ENCODE measurements around the gene SRPK1. TPM values are rescaled to one million over a fixed set of nuclear protein-coding genes. Genes with fewer than 3 reads are reported as not detected.
"Not testable (repeated sequence)": the region's sequence is repeated elsewhere in the genome, so short reads cannot be mapped to it uniquely, and the experiment has no call there.

Gene SRPK1
- total RNA-seq, 4 donors from 2014 or later, result 25.4 to 36.5 (median 30.4) TPM

DNA sequence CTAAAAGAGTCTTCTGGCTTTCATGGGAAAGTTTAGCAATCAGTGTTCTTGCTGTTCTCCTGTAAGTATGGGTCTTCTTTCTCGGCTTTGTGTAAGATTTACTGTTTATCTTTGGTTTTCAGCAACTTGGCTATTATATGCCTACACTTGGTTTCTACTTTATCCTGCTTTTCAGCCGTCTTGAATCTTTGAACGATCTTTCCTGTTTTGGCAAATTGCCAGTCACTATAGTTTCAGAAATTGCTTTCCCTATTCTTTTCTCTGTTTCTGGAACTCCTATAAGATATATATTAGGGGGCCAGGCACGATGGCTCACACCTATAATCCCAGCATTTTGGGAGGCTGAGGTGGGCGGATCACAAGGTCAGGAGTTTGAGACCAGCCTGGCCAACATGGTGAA is 14.6 kb upstream of the SRPK1 start:
- no peaks in the 10 kb centered on the region for H3K36me3 ChIP-seq
- WGBS, result 52% methylated on average over 5 of the region's 5 CpGs
- intact Hi-C loops (cut with DNase I), result no loop called here

DNA sequence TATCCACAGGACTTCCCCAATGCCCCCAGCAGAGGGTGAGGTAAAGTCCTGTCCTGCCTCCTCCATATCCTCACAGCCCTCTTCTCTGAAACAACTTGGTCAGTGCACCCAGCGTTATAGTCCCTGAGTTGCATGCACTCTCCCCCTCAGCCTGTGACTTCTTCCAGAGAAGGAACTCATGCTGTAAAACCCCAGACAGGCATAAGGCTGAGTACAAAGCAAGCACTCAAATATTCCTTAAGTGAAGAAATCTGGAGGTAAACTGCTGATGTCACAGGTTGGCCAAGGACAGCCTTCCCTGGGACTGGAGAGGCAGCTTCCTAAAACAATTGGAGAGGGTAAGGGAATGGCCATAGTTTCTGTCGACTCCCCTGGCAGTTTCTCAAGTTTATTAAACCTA is 12.9 kb upstream of the SRPK1 start:
- 52% methylated on average over 2 of the region's 2 CpGs for WGBS
- H3K27ac ChIP-seq (replicated peaks in 1 of 4), result no peak overlapping the region
- TF ChIP-seq POLR2A (IDR thresholded peaks at IDR 0.05; ENCODE audit: low read depth) (no peak), POLR2AphosphoS5 (IDR thresholded peaks at IDR 0.05) (no peak), EP300 (IDR thresholded peaks at IDR 0.05) (no peak)
- TF ChIP-seq, protein P1, sequence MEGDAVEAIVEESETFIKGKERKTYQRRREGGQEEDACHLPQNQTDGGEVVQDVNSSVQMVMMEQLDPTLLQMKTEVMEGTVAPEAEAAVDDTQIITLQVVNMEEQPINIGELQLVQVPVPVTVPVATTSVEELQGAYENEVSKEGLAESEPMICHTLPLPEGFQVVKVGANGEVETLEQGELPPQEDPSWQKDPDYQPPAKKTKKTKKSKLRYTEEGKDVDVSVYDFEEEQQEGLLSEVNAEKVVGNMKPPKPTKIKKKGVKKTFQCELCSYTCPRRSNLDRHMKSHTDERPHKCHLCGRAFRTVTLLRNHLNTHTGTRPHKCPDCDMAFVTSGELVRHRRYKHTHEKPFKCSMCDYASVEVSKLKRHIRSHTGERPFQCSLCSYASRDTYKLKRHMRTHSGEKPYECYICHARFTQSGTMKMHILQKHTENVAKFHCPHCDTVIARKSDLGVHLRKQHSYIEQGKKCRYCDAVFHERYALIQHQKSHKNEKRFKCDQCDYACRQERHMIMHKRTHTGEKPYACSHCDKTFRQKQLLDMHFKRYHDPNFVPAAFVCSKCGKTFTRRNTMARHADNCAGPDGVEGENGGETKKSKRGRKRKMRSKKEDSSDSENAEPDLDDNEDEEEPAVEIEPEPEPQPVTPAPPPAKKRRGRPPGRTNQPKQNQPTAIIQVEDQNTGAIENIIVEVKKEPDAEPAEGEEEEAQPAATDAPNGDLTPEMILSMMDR (IDR thresholded peaks at IDR 0.05), result no peak
- H3K4me3 ChIP-seq, result no peak overlapping the region
- H3K9me3 ChIP-seq, result no peaks in the 10 kb centered on the region
- intact Hi-C loops (cut with DNase I), result no loop called here
- no peak for DNase-seq (ENCODE audit: extremely low spot score)
- no peaks in the 10 kb centered on the region for H3K4me1 ChIP-seq
- peaks cover 0 to 6% (median 0%) of the 10 kb centered on the region in 4 donors for H3K27me3 ChIP-seq
- H3K36me3 ChIP-seq, result no peaks in the 10 kb centered on the region

More for the DNA sequence above, 14.6 kb upstream of the SRPK1 start:
- H3K27ac ChIP-seq (replicated peaks in 1 of 4), result no peak overlapping the region
- no peaks in the 10 kb centered on the region for H3K4me1 ChIP-seq
- no peak overlapping the region for H3K4me3 ChIP-seq
- DNase-seq (ENCODE audit: extremely low spot score), result no peak
- H3K27me3 ChIP-seq, result peaks cover 0 to 6% (median 0%) of the 10 kb centered on the region in 4 donors
- H3K9me3 ChIP-seq, result no peaks in the 10 kb centered on the region
- TF ChIP-seq POLR2A (IDR thresholded peaks at IDR 0.05; ENCODE audit: low read depth) (no peak), POLR2AphosphoS5 (IDR thresholded peaks at IDR 0.05) (no peak), EP300 (IDR thresholded peaks at IDR 0.05) (no peak)
- TF ChIP-seq, protein P1 (IDR thresholded peaks at IDR 0.05), result no peak

DNA sequence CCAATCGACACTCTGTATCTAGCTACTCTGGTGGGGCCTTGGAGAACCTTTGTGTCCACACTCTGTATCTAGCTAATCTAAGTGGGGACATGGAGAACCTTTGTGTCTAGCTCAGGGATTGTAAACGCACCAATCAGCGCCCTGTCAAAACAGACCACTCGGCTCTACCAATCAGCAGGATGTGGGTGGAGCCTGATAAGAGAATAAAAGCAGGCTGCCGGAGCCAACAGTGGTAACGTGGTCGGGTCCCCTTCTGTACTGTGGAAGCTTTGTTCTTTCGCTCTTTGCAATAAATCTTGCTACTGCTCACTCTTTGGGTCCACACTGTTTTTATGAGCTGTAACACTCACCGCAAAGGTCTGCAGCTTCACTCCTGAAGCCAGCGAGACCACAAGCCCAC is 11.0 kb upstream of the SRPK1 start:
- H3K4me1 ChIP-seq; DNase-seq (ENCODE audit: extremely low spot score); H3K27me3 ChIP-seq; H3K4me3 ChIP-seq; intact Hi-C loops (cut with DNase I); H3K36me3 ChIP-seq; H3K9me3 ChIP-seq; H3K27ac ChIP-seq (replicated peaks in 1 of 4): not testable (repeated sequence)
- WGBS, result 81% methylated on average over 10 of the region's 10 CpGs

DNA sequence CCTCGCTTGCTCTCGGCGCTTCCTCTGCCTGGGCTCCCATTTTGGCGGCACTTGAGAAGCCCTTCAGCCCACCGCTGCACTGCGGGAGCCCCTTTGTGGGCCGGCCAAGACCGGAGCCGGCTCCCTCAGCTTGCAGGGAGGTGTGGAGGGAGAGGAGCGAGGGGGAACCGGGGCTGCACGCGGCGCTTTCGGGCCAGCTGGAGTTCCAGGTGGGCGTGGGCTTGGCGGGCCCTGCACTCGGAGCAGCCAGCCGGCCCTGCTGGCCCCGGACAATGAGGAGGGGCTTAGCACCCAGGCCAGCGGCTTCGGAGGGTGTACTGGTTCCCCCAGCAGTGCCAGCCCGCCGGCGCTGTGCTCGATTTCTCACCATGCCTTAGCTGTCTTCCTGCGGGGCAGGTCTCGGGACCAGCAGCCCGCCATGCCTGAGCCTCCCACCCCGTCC is 10.2 kb upstream of the SRPK1 start:
- Histone ChIP-seq H3K27ac (replicated peaks in 1 of 4) (no peak overlapping the region), H3K9me3 (no peaks in the 10 kb centered on the region), H3K36me3 (no peaks in the 10 kb centered on the region), H3K27me3 (peaks cover 0 to 6% (median 0%) of the 10 kb centered on the region in 4 donors), H3K4me1 (no peaks in the 10 kb centered on the region), H3K4me3 (no peak overlapping the region)
- WGBS, result 95% methylated on average over 18 of the region's 30 CpGs
- intact Hi-C loops (cut with DNase I), result no loop called here
- DNase-seq (ENCODE audit: extremely low spot score), result no peak
- TF ChIP-seq, protein P1 (IDR thresholded peaks at IDR 0.05), result no peak
- TF ChIP-seq POLR2AphosphoS5 (IDR thresholded peaks at IDR 0.05), result no peak
- no peak for TF ChIP-seq POLR2A (IDR thresholded peaks at IDR 0.05; ENCODE audit: low read depth)
- no peak for TF ChIP-seq EP300 (IDR thresholded peaks at IDR 0.05)

DNA sequence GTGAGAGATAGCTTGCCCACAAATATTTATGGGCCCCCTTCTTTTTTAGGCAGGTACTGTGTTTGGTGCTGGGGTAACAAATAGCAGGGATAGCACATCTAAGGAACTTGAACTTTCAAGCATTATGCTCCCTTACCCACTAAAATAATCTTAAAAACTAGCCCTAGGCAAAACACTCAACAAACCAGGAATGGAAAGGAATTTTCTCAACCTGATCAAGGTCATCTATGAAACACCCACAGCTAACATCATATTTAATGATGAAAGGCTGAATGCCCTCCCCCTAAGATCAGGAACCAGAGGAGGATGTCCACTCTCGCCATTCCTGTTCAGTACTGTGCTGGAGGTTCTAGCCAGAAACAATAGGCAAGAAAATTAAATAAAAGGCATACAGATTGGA is 8.7 kb upstream of the SRPK1 start:
- H3K36me3 ChIP-seq, result no peaks in the 10 kb centered on the region
- no peak overlapping the region for H3K4me3 ChIP-seq
- WGBS, result 86% methylated on average over 1 of the region's 1 CpG
- intact Hi-C loops (cut with DNase I), result no loop called here
- no peaks in the 10 kb centered on the region for H3K27me3 ChIP-seq
- no peak for DNase-seq (ENCODE audit: extremely low spot score)
- no peak overlapping the region for H3K27ac ChIP-seq (replicated peaks in 1 of 4)
- H3K9me3 ChIP-seq, result no peaks in the 10 kb centered on the region
- H3K4me1 ChIP-seq, result no peaks in the 10 kb centered on the region
- TF ChIP-seq EP300 (IDR thresholded peaks at IDR 0.05) (no peak), POLR2AphosphoS5 (IDR thresholded peaks at IDR 0.05) (no peak), POLR2A (IDR thresholded peaks at IDR 0.05; ENCODE audit: low read depth) (no peak)
- TF ChIP-seq, protein P1 (IDR thresholded peaks at IDR 0.05), result no peak

All from esophagus muscularis mucosa (tissue), 4 donors.